ENCODE measurements around the gene PRPF6.
"Not testable (repeated sequence)": the region's sequence is repeated elsewhere in the genome, so short reads cannot be mapped to it uniquely, and the experiment has no call there.

PRPF6 gene

GRCh38 chr20:63973636-63974401 is 7.1 kb upstream of the PRPF6 start:
- peak; percentile 73 for DNase-seq (ENCODE audit: low read depth)

- no peak for DNase-seq (ENCODE audit: low read depth)
These were observed 6.3 kb upstream of the PRPF6 start for GRCh38 chr20:63974402-63975200.

- not testable (repeated sequence) for DNase-seq (ENCODE audit: low read depth)
These were observed 4.4 kb upstream of the PRPF6 start for GRCh38 chr20:63976511-63976910.

- DNase-seq (ENCODE audit: low read depth) = no peak
These were observed 3.8 kb upstream of the PRPF6 start for GRCh38 chr20:63976980-63977738.

- DNase-seq (ENCODE audit: low read depth) = peak; percentile 43
These were observed 3.1 kb upstream of the PRPF6 start for GRCh38 chr20:63977739-63978276.

GRCh38 chr20:63978319-63979228 is 2.4 kb upstream of the PRPF6 start:
- DNase-seq (ENCODE audit: low read depth) = peak; percentile 38

GRCh38 chr20:63979229-63979556 is 1.7 kb upstream of the PRPF6 start:
- no peak for DNase-seq (ENCODE audit: low read depth)

- peak; percentile 54 for DNase-seq (ENCODE audit: low read depth)
These were observed 1.2 kb upstream of the PRPF6 start, which contains the start of gene SAMD10 for GRCh38 chr20:63979557-63980316. TSS of gene SAMD10 (minus strand) at chr20:63979642. CDS start at chr20:63979467, 175 bp downstream.

GRCh38 chr20:63980317-63980805 is 571 bp upstream of the PRPF6 start:
- DNase-seq (ENCODE audit: low read depth) = no peak

- no peak for DNase-seq (ENCODE audit: low read depth)
These were observed 2.0 kb downstream of the PRPF6 start for GRCh38 chr20:63982937-63983336.

- DNase-seq (ENCODE audit: low read depth) = no peak
These were observed 20.0 kb downstream of the PRPF6 start for GRCh38 chr20:64000906-64001305.

GRCh38 chr20:64001607-64002011 is 20.7 kb downstream of the PRPF6 start:
- no peak for DNase-seq (ENCODE audit: low read depth)

- no peak for DNase-seq (ENCODE audit: low read depth)
These were observed 23.2 kb downstream of the PRPF6 start for GRCh38 chr20:64003960-64004725.

GRCh38 chr20:64005394-64005793 is 24.5 kb downstream of the PRPF6 start:
- no peak for DNase-seq (ENCODE audit: low read depth)

GRCh38 chr20:64006490-64006889 is 25.6 kb downstream of the PRPF6 start:
- no peak for DNase-seq (ENCODE audit: low read depth)

GRCh38 chr20:64006902-64007301 is 26.0 kb downstream of the PRPF6 start:
- DNase-seq (ENCODE audit: low read depth) = no peak

GRCh38 chr20:64009811-64010387 is 29.0 kb downstream of the PRPF6 start:
- DNase-seq (ENCODE audit: low read depth) = no peak

- no peak for DNase-seq (ENCODE audit: low read depth)
These were observed 29.8 kb downstream of the PRPF6 start for GRCh38 chr20:64010711-64011237.

- no peak for DNase-seq (ENCODE audit: low read depth)
These were observed 30.4 kb downstream of the PRPF6 start for GRCh38 chr20:64011366-64011779.

Measured in activated T-cell treated with anti-CD3 and anti-CD28 coated beads for 1 hour (primary cell).